Lung (tissue), 12 donors: ENCODE data around the gene NINJ1. TPM values are rescaled to one million over a fixed set of nuclear protein-coding genes. Genes with fewer than 3 reads are reported as not detected.

Source experiments
- ATAC-seq: fragments of 200-7000 bp; cut with Tn5 transposase; one replicate; pipeline ENCODE4 v1.9.1; 2020; ENCODE audit warnings: moderate number of reproducible peaks; ENCODE audit not compliant: insufficient read depth, low FRiP score
- DNase-seq, 3 donors: peaks; one replicate each; pipeline ENCODE4 v3.0.0-alpha.2; 2013 to 2017
- H3K27ac ChIP-seq, 2 donors: one replicate each; pipeline ENCODE4 v1.5.1; 2013; ENCODE audit warnings: mild to moderate bottlenecking in 2 of 2, moderate library complexity in 2 of 2, control low read depth in 1 of 2, inconsistent platforms in 1 of 2, low read depth in 1 of 2, low read length in 1 of 2
- H3K27me3 ChIP-seq, 3 donors: one replicate each; pipeline ENCODE4 v1.5.1; 2013; ENCODE audit warnings: low read length in 2 of 3; ENCODE audit not compliant: control insufficient read depth in 3 of 3, insufficient read depth in 3 of 3
- H3K36me3 ChIP-seq, 4 donors: one replicate each; pipeline ENCODE4 v1.5.1; 2013; ENCODE audit warnings: low read length in 4 of 4, mild to moderate bottlenecking in 1 of 4, moderate library complexity in 1 of 4; ENCODE audit not compliant: control insufficient read depth in 4 of 4, insufficient read depth in 4 of 4
- H3K4me1 ChIP-seq, 5 donors: one replicate each; pipeline ENCODE4 v1.5.1; 2013; ENCODE audit warnings: low read length in 5 of 5, mild to moderate bottlenecking in 2 of 5, moderate library complexity in 1 of 5; ENCODE audit not compliant: control insufficient read depth in 5 of 5, insufficient read depth in 5 of 5
- H3K4me3 ChIP-seq: one replicate; pipeline ENCODE4 v1.5.1; 2013; ENCODE audit warnings: mild to moderate bottlenecking, control low read depth, moderate library complexity
- H3K9ac ChIP-seq, 2 donors: one replicate each; pipeline ENCODE4 v1.5.1; 2013; ENCODE audit warnings: low read length in 2 of 2, control low read depth in 1 of 2; ENCODE audit not compliant: insufficient read depth in 1 of 2
- H3K9me3 ChIP-seq, 4 donors: one replicate each; pipeline ENCODE4 v1.5.1; 2013; ENCODE audit warnings: low read length in 3 of 4, mild to moderate bottlenecking in 1 of 4, moderate library complexity in 1 of 4; ENCODE audit not compliant: control insufficient read depth in 4 of 4, insufficient read depth in 3 of 4
- WGBS, 2 donors: extraction: QIAGEN DNeasy Blood & Tissue Kit; methylation state at CpG; one replicate each; pipeline ENCODE4 v1.1.7; 2013; 5-methylcytosine and 5-hydroxymethylcytosine counted together
- polyA plus RNA-seq, 2 donors: library from polyadenylated mRNA; stranded (reverse); fragments of 200-250 nt; gene quantifications; one replicate each; pipeline ENCODE4 v1.2.1, GENCODE V29; 2013
- total RNA-seq, 2 donors: library from RNA; depleted of rRNA in 1 of 2; stranded (reverse); fragments of >200 nt in 1 of 2; gene quantifications; one replicate each; pipeline ENCODE4 v1.2.1, GENCODE V29; 2014 to 2021
- TF ChIP-seq, protein P1 (sequence below): IDR thresholded peaks from 2 replicates; pipeline ENCODE4 v1.5.1; 2012; ENCODE audit warnings: mild to moderate bottlenecking; ENCODE audit errors: control extremely low read depth, extremely low read depth
- donor health status: control.
- donor health status: control.
- donor health status: Bipolar disorder and iron deficiency.
- donor health status: healthy.
- donor health status: DM: yes; HTN: yes; CAD: no.

Gene NINJ1
- total and polyA plus RNA-seq, 4 donors, result 44.3 to 324 (median 50.5) TPM

DNA sequence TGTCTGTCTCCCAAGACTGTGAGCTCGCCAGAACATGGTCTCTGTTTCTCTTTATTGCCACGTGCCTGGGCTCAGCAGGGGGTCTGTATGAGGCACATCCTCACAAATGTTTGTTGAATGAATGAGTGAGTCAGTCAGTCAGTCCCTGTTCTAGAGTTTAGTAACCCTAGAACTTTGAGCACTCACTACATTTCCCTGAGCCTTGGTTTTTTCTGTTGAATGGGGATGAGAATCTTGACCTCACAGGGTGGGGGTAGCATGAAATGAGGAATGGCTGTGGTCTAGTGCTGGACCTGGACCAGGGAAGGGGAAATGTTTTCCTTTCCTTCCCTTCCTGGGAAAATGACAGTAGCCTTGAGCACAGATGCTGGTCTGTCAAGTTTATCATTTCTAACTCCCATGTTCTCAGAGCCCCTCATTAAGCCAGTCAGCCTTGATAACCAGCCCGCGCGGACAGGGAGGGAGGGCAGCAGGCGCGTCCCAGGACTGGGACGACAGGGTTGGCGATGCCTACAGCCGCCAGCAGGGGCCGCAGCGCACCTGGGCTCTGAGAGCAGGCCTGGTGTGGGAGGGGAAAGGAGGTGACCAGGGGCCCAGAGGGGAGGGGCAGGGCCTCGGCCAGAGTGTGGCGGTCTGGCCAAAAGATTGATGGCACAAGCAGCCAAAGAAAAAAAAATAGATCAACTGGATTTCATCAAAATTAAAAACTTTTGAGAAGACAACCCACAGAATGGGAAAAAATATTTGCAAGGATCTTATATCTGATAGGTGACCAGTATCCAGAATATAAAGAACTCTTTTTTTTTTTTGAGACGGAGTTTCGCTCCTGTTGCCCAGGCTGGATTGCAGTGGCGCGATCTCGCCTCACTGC, 25.8 kb upstream of the NINJ1 start:
- no peaks in the 10 kb centered on the region for H3K27me3 ChIP-seq
- H3K4me1 ChIP-seq, result peaks cover 0 to 20% (median 7%) of the 10 kb centered on the region in 5 donors
- no peak overlapping the region for H3K27ac ChIP-seq
- WGBS, 2 donors, result 17 to 26% methylated on average over 19 of the region's 19 CpGs
- no peaks in the 10 kb centered on the region for H3K36me3 ChIP-seq
- peak; percentile 81 to 84 (median 84) for DNase-seq
- no peak overlapping the region for H3K4me3 ChIP-seq
- H3K9me3 ChIP-seq, result no peaks in the 10 kb centered on the region
- TF ChIP-seq, protein P1, sequence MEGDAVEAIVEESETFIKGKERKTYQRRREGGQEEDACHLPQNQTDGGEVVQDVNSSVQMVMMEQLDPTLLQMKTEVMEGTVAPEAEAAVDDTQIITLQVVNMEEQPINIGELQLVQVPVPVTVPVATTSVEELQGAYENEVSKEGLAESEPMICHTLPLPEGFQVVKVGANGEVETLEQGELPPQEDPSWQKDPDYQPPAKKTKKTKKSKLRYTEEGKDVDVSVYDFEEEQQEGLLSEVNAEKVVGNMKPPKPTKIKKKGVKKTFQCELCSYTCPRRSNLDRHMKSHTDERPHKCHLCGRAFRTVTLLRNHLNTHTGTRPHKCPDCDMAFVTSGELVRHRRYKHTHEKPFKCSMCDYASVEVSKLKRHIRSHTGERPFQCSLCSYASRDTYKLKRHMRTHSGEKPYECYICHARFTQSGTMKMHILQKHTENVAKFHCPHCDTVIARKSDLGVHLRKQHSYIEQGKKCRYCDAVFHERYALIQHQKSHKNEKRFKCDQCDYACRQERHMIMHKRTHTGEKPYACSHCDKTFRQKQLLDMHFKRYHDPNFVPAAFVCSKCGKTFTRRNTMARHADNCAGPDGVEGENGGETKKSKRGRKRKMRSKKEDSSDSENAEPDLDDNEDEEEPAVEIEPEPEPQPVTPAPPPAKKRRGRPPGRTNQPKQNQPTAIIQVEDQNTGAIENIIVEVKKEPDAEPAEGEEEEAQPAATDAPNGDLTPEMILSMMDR, result peak; percentile 94
- peak; percentile 89 for ATAC-seq
- H3K9ac ChIP-seq, result no peak overlapping the region

DNA sequence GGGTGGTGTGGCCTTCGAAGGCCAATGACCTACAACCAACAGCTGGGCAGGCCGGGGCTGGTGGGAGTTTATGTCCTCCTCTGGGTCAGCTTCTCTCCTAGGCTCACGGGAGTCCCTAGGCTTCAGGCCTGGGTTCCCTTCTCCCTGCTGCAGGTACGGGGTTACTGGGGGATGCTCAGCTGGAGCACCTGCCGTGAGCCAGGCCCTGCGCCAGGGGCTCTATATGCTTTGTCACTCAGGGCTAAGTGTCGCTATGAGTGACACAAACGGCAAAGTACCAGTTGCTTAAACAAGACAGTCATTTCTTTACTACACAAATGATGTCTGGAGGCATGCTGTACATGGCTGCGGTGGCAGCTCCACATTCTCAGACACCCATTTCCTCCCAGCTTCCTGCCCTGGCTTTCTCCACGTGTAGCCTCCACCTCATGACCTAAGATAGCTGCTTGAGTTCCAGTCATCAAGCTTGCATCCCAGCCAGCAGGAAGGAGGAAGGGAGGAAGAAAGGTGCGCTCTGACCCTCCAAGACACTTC, 22.5 kb upstream of the NINJ1 start:
- peaks cover 0 to 9% (median 3%) of the 10 kb centered on the region in 5 donors for H3K4me1 ChIP-seq
- no peaks in the 10 kb centered on the region for H3K9me3 ChIP-seq
- H3K9ac ChIP-seq, result no peak overlapping the region
- TF ChIP-seq, protein P1, result no peak
- H3K27ac ChIP-seq, result no peak overlapping the region
- DNase-seq (no peak), ATAC-seq (no peak)
- WGBS, 2 donors, result 82 to 85% methylated on average over 11 of the region's 11 CpGs
- H3K27me3 ChIP-seq, result no peaks in the 10 kb centered on the region
- no peak overlapping the region for H3K4me3 ChIP-seq
- H3K36me3 ChIP-seq, result no peaks in the 10 kb centered on the region

DNA sequence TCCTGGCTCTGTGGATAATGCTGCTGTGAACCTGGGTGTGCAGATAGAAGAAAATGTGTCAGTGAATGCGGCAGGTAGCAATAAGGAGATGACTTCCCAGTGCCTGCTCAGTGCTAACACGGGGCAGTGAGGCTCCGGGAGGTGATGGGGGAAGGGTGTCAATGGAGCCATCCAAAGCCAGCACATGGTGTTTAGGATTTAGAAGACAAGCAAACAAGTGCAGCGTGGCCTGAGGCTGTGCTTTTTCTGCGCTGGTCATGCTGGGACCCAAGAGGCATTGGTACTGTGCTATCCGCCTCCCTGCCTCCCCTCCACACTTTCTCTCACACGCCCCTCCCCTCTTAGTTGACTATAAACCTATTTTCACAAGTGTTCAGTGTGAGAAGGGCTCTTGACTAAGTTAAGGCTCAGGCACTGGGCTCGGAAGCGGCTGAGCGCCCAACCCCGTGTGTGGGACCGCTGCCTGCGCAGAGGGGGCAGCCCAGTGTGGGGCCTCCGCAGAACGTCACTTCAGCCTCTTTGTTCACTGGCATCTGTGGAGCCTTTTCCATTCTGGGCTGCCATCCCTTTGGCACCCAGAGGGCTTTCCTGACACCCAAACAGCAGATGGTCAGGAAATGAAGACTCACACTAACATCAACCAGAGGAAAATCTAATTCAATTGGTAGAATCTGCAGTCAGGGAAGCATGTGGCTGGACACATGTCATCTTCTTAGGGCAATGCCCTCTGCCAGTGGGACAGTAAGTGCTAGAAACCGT, 21.8 kb upstream of the NINJ1 start:
- no peak overlapping the region for H3K4me3 ChIP-seq
- H3K27me3 ChIP-seq, result no peaks in the 10 kb centered on the region
- WGBS, 2 donors, result 76 to 92% methylated on average over 16 of the region's 16 CpGs
- TF ChIP-seq, protein P1, result no peak
- peaks cover 0 to 9% (median 3%) of the 10 kb centered on the region in 5 donors for H3K4me1 ChIP-seq
- H3K9ac ChIP-seq, result no peak overlapping the region
- ATAC-seq, result no peak
- DNase-seq, result peak in 2 of 3 donors; percentile 32 to 44
- H3K27ac ChIP-seq, result no peak overlapping the region
- no peaks in the 10 kb centered on the region for H3K36me3 ChIP-seq
- H3K9me3 ChIP-seq, result no peaks in the 10 kb centered on the region
